Measurements from ENCODE around the gene STIMATE. TPM values are rescaled to one million over a fixed set of nuclear protein-coding genes. Genes with fewer than 3 reads are reported as not detected.
A peak's percentile ranks its signal among the peaks of the same experiment; 100 is the strongest.

The STIMATE gene
- total and polyA plus RNA-seq, 4 donors, result 14.0 to 24.4 (median 20.9) TPM

DNA sequence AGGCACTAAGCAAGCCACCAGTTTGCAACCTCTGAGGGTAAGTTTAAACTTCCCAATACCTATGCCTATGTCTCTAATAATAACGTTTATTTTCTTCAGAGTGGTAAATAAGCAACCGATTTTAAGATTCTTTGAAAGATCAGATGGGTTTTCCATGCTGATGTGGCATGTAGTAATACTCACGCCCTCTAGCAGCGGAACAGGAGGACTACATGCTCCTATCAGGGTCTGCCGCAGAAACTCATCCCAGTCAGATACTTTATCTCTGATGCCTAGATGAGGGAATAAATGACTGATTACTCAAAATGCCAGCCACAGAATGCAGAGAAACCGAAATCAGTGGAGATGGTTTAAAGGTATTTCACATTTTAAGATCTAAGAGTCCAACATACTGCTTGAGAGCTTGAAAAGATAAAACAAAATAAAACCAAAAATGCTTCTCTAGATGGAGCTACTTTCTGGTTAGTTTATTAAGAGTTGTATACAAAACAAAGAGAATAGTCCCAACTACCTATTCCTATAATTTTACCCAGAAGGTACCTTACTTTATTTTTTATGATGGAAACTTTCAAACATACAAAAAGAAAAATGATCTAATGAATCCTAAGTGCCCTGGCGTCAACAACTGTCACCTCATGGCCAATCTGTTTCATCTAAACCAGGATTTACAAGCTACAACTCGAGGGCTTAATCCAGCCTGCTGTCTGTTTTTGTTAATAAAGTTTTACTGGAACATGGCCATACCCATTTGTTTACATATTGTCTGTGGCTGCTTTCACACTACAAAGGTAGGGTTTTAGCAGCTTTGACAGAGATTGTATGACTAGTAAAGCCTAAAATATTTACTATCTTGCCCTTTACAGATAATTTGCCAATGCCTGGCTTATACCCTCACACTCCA lies 37.5 kb upstream of the STIMATE start (continued):
- no peak for TF ChIP-seq GABPA (IDR thresholded peaks at IDR 0.05 in 1 of 2, conservative IDR thresholded peaks at IDR 0.05 in 1 of 2)
- TF ChIP-seq, protein P1, sequence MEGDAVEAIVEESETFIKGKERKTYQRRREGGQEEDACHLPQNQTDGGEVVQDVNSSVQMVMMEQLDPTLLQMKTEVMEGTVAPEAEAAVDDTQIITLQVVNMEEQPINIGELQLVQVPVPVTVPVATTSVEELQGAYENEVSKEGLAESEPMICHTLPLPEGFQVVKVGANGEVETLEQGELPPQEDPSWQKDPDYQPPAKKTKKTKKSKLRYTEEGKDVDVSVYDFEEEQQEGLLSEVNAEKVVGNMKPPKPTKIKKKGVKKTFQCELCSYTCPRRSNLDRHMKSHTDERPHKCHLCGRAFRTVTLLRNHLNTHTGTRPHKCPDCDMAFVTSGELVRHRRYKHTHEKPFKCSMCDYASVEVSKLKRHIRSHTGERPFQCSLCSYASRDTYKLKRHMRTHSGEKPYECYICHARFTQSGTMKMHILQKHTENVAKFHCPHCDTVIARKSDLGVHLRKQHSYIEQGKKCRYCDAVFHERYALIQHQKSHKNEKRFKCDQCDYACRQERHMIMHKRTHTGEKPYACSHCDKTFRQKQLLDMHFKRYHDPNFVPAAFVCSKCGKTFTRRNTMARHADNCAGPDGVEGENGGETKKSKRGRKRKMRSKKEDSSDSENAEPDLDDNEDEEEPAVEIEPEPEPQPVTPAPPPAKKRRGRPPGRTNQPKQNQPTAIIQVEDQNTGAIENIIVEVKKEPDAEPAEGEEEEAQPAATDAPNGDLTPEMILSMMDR (IDR thresholded peaks at IDR 0.05; ENCODE audit: low read depth, low read length, missing input control), result peak; percentile 76
- TF ChIP-seq JUND (IDR thresholded peaks at IDR 0.05), result no peak

DNA sequence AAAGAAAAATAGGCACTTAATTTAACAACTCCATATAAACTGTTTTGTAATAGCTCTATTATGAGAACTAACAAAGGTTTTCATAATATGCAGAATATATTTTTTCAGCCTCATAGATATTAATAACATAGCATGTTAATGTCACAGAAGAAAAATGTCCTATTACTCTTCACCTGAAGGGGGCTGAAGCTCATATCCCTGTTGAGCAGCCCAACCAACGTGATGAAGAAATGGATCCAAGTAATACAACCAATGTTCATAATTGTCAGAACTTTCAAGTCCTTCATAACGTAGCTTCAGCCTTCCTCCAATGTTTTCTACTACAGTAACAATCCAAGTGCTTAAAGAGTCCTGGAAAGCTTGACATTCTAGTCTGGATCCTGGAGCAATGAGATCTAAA lies 34.5 kb upstream of the STIMATE start:
- Histone ChIP-seq H3K9me3 (ENCODE audit: control insufficient read depth in 4 of 4, low read length in 3 of 4) (no peaks in the 10 kb centered on the region), H3K4me3 (ENCODE audit: low read depth in 1 of 3, low read length in 3 of 3) (no peak overlapping the region), H3K9ac (ENCODE audit: low read depth in 1 of 2, low read length in 2 of 2) (no peak overlapping the region), H3K27ac (ENCODE audit: low read depth in 1 of 2, low read length in 2 of 2) (no peak overlapping the region), H3K4me1 (ENCODE audit: control insufficient read depth in 4 of 4, insufficient read depth in 4 of 4, low read length in 3 of 4) (peaks cover 0 to 19% (median 10%) of the 10 kb centered on the region in 4 donors), H3K36me3 (ENCODE audit: control insufficient read depth in 4 of 4, insufficient read depth in 3 of 4, low read depth in 1 of 4, low read length in 3 of 4) (peaks cover 0 to 11% (median 3%) of the 10 kb centered on the region in 4 donors), H3K27me3 (ENCODE audit: control insufficient read depth in 4 of 4, insufficient read depth in 4 of 4, low read length in 3 of 4) (no peaks in the 10 kb centered on the region)
- TF ChIP-seq JUND (IDR thresholded peaks at IDR 0.05) (no peak), HNF4A (conservative IDR thresholded peaks at IDR 0.05) (no peak), FOXA1 (IDR thresholded peaks at IDR 0.05) (no peak), SP1 (IDR thresholded peaks at IDR 0.05) (no peak), RAD21 (IDR thresholded peaks at IDR 0.05) (no peak), RXRA (IDR thresholded peaks at IDR 0.05) (no peak), NR2F2 (IDR thresholded peaks at IDR 0.05) (no peak), EGR1 (IDR thresholded peaks at IDR 0.05; ENCODE audit: low read depth in 2 of 2) (no peak), YY1 (IDR thresholded peaks at IDR 0.05) (no peak)
- TF ChIP-seq, protein P2, sequence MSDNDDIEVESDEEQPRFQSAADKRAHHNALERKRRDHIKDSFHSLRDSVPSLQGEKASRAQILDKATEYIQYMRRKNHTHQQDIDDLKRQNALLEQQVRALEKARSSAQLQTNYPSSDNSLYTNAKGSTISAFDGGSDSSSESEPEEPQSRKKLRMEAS (IDR thresholded peaks at IDR 0.05), result no peak
- TF ChIP-seq, protein P3, sequence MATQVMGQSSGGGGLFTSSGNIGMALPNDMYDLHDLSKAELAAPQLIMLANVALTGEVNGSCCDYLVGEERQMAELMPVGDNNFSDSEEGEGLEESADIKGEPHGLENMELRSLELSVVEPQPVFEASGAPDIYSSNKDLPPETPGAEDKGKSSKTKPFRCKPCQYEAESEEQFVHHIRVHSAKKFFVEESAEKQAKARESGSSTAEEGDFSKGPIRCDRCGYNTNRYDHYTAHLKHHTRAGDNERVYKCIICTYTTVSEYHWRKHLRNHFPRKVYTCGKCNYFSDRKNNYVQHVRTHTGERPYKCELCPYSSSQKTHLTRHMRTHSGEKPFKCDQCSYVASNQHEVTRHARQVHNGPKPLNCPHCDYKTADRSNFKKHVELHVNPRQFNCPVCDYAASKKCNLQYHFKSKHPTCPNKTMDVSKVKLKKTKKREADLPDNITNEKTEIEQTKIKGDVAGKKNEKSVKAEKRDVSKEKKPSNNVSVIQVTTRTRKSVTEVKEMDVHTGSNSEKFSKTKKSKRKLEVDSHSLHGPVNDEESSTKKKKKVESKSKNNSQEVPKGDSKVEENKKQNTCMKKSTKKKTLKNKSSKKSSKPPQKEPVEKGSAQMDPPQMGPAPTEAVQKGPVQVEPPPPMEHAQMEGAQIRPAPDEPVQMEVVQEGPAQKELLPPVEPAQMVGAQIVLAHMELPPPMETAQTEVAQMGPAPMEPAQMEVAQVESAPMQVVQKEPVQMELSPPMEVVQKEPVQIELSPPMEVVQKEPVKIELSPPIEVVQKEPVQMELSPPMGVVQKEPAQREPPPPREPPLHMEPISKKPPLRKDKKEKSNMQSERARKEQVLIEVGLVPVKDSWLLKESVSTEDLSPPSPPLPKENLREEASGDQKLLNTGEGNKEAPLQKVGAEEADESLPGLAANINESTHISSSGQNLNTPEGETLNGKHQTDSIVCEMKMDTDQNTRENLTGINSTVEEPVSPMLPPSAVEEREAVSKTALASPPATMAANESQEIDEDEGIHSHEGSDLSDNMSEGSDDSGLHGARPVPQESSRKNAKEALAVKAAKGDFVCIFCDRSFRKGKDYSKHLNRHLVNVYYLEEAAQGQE (IDR thresholded peaks at IDR 0.05), result no peak
- TF ChIP-seq, protein P1 (IDR thresholded peaks at IDR 0.05; ENCODE audit: low read depth, low read length, missing input control), result no peak
- TF ChIP-seq, protein P4, sequence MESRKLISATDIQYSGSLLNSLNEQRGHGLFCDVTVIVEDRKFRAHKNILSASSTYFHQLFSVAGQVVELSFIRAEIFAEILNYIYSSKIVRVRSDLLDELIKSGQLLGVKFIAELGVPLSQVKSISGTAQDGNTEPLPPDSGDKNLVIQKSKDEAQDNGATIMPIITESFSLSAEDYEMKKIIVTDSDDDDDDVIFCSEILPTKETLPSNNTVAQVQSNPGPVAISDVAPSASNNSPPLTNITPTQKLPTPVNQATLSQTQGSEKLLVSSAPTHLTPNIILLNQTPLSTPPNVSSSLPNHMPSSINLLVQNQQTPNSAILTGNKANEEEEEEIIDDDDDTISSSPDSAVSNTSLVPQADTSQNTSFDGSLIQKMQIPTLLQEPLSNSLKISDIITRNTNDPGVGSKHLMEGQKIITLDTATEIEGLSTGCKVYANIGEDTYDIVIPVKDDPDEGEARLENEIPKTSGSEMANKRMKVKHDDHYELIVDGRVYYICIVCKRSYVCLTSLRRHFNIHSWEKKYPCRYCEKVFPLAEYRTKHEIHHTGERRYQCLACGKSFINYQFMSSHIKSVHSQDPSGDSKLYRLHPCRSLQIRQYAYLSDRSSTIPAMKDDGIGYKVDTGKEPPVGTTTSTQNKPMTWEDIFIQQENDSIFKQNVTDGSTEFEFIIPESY (IDR thresholded peaks at IDR 0.05), result no peak
- TF ChIP-seq, protein P5, sequence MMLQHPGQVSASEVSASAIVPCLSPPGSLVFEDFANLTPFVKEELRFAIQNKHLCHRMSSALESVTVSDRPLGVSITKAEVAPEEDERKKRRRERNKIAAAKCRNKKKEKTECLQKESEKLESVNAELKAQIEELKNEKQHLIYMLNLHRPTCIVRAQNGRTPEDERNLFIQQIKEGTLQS (IDR thresholded peaks at IDR 0.05), result no peak
- DNase-seq (ENCODE audit: low spot score), result no peak
- WGBS, result 91% methylated on average over 2 of the region's 2 CpGs
